ENCODE results near the gene SERTAD3.
A peak's percentile ranks its signal among the peaks of the same experiment; 100 is the strongest.
"Not testable (repeated sequence)": the region's sequence is repeated elsewhere in the genome, so short reads cannot be mapped to it uniquely, and the experiment has no call there.

Gene SERTAD3

GRCh38 chr19:40424637-40425449 lies 19.3 kb downstream of the SERTAD3 start:
- DNase-seq, result peak; percentile 24

GRCh38 chr19:40423938-40424337 lies 20.2 kb downstream of the SERTAD3 start:
- no peak for DNase-seq

GRCh38 chr19:40422748-40423566 lies 21.2 kb downstream of the SERTAD3 start:
- no peak for DNase-seq

GRCh38 chr19:40421993-40422747 lies 22.0 kb downstream of the SERTAD3 start:
- DNase-seq, result no peak

- peak; percentile 83 for DNase-seq
Observed at GRCh38 chr19:40420766-40421765, 23.1 kb downstream of the SERTAD3 start.

- DNase-seq, result no peak
Observed at GRCh38 chr19:40420451-40420765, 23.7 kb downstream of the SERTAD3 start.

GRCh38 chr19:40419780-40420179 lies 24.4 kb downstream of the SERTAD3 start:
- no peak for DNase-seq

- no peak for DNase-seq
Observed at GRCh38 chr19:40419066-40419612, 25.0 kb downstream of the SERTAD3 start.

- DNase-seq, result no peak
Observed at GRCh38 chr19:40418040-40418439, 26.1 kb downstream of the SERTAD3 start.

- DNase-seq, result no peak
Observed at GRCh38 chr19:40417643-40417981, 26.5 kb downstream of the SERTAD3 start.

- DNase-seq, result peak; percentile 43
Observed at GRCh38 chr19:40416918-40417642, 27.1 kb downstream of the SERTAD3 start.

- DNase-seq, result no peak
Observed at GRCh38 chr19:40415768-40416167, 28.4 kb downstream of the SERTAD3 start.

- DNase-seq, result no peak
Observed at GRCh38 chr19:40414542-40415535, 29.3 kb downstream of the SERTAD3 start.

- no peak for DNase-seq
Observed at GRCh38 chr19:40413291-40413845, 30.8 kb downstream of the SERTAD3 start, which contains the start of gene PRX. Gene PRX (minus strand): TSS chr19:40413378. CDS start chr19:40407932, 5,446 bp downstream.

- no peak for DNase-seq
Observed at GRCh38 chr19:40412866-40413265, 31.3 kb downstream of the SERTAD3 start.

- no peak for DNase-seq
Observed at GRCh38 chr19:40411958-40412499, 32.1 kb downstream of the SERTAD3 start.

- no peak for DNase-seq
Observed at GRCh38 chr19:40411125-40411842, 32.9 kb downstream of the SERTAD3 start.

GRCh38 chr19:40410030-40410389 lies 34.1 kb downstream of the SERTAD3 start:
- DNase-seq, result no peak

GRCh38 chr19:40408598-40408925 lies 35.6 kb downstream of the SERTAD3 start:
- not testable (repeated sequence) for DNase-seq

Measured in fibroblast of skin of right quadriceps (primary cell).